SK-N-MC (cell line): Measurements from ENCODE around the gene CLK2.

ENCODE experiments used
- EZH2 ChIP-seq: fragments of 200-600 bp; sonication (generic); IDR thresholded peaks from one replicate; pipeline ENCODE4 v1.6.1; 2017; ENCODE audit warnings: antibody characterized with exemption
- POLR2AphosphoS5 ChIP-seq: IDR thresholded peaks from 2 replicates; pipeline ENCODE4 v1.6.1; 2012; ENCODE audit warnings: mild to moderate bottlenecking, low read depth, low read length, borderline replicate concordance

- TF ChIP-seq POLR2AphosphoS5: peak; percentile 88
- TF ChIP-seq EZH2: no peak
These were observed 17.9 kb downstream of the CLK2 start, which contains the start of gene ENTREP3 for GRCh38 chr1:155255243-155256007.
